Activated T-helper 1 cell treated with anti-CD3 and anti-CD28 coated beads, Interleukin-12 subunit alpha, Interleukin-12 subunit beta, Interleukin-2, Interleukin-4 antibody, amounts not matched to agents 30 ng/mL and 10 ng/mL and 1 ng/mL, durations not matched to agents 14 hours and 24 hours and 36 hours (primary cell): ENCODE measurements around the gene CCDC137. TPM values are rescaled to one million over a fixed set of nuclear protein-coding genes. Genes with fewer than 3 reads are reported as not detected.
A peak's percentile ranks its signal among the peaks of the same experiment; 100 is the strongest.

Source experiments
- DNase-seq: peaks from one replicate; pipeline ENCODE4 v3.0.0; 2021; ENCODE audit warnings: low spot score
- H3K27ac Mint-ChIP-seq: one replicate; pipeline ENCODE4 v1.8.0; 2021; ENCODE audit warnings: mild to moderate bottlenecking, mixed read lengths
- H3K27me3 Mint-ChIP-seq: one replicate; pipeline ENCODE4 v1.8.0; 2022; ENCODE audit warnings: mild to moderate bottlenecking, moderate library complexity, mixed read lengths; ENCODE audit not compliant: insufficient read depth
- H3K36me3 Mint-ChIP-seq: one replicate; pipeline ENCODE4 v1.8.0; 2021; ENCODE audit warnings: low read depth, mixed read lengths
- H3K4me1 Mint-ChIP-seq: one replicate; pipeline ENCODE4 v1.8.0; 2021; ENCODE audit warnings: low read depth, mixed read lengths
- H3K4me3 Mint-ChIP-seq: one replicate; pipeline ENCODE4 v1.8.0; 2021; ENCODE audit warnings: mild to moderate bottlenecking, moderate library complexity, mixed read lengths
- H3K9me3 Mint-ChIP-seq: one replicate; pipeline ENCODE4 v1.8.0; 2021; ENCODE audit warnings: mixed read lengths
- intact Hi-C: fragments of 100-400 bp; cut with micrococcal nuclease; formaldehyde crosslinking; loops from one replicate; pipeline ENCODE4 v1.15.1; 2024
- total RNA-seq: library from RNA; stranded (reverse); gene quantifications from 2 replicates; pipeline ENCODE4 v1.2.3, GENCODE V29; 2022

The CCDC137 gene
- total RNA-seq, 1 donor from 2014 or later = 59.3 TPM

DNA sequence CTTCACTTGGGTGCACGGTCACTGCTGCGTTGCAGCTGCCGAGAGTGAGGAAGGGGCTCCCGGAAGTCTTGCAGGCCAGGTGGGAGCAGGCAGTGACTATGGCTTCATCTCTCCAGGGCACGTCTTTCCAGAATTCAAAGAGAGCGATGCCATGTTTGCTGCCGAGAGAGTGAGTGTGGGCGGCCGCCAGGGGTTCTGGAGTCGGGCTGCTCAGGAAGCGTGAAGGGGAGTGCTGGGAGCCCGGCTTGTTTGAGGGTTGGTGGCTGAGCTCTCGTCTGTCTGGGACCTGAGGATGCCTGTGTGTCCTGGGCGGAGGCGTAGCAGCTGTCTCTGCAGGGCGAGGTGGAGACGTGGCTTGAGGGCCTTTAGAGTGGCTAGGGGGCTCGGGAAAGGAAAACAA, 23.5 kb downstream of the CCDC137 start:
- H3K27ac Mint-ChIP-seq = no peak overlapping the region
- no peak overlapping the region for H3K4me3 Mint-ChIP-seq
- no peaks in the 10 kb centered on the region for H3K27me3 Mint-ChIP-seq
- no peaks in the 10 kb centered on the region for H3K9me3 Mint-ChIP-seq
- DNase-seq = no peak
- H3K4me1 Mint-ChIP-seq = peaks cover 4% of the 10 kb centered on the region
- intact Hi-C loops = no loop called here
- H3K36me3 Mint-ChIP-seq = peaks cover 38% of the 10 kb centered on the region

GRCh38 chr17:81690549-81690948, 24.0 kb downstream of the CCDC137 start:
- H3K9me3 Mint-ChIP-seq = no peaks in the 10 kb centered on the region

DNA sequence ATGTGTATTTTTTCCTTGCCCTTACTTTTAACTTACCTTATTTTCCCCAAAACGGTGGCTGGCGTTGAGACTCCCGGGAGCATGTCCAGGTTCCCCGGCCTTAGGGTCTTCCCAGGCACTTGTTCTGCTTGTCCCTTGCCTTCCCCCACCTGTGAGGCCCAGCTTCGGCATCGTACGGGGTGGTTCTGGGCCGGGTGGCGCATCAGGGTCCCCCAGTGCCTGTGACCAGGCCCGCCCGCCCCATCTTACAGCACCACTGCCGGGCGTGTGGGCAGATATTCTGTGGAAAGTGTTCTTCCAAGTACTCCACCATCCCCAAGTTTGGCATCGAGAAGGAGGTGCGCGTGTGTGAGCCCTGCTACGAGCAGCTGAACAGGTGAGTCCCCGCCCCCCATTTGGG, 24.7 kb downstream of the CCDC137 start:
- no peaks in the 10 kb centered on the region for H3K9me3 Mint-ChIP-seq
- DNase-seq = no peak
- H3K27me3 Mint-ChIP-seq = no peaks in the 10 kb centered on the region
- peaks cover 32% of the 10 kb centered on the region for H3K36me3 Mint-ChIP-seq
- no peaks in the 10 kb centered on the region for H3K4me1 Mint-ChIP-seq
- H3K27ac Mint-ChIP-seq = no peak overlapping the region
- intact Hi-C loops = no loop called here
- no peak overlapping the region for H3K4me3 Mint-ChIP-seq

More at GRCh38 chr17:81690549-81690948, 24.0 kb downstream of the CCDC137 start:
- Mint-ChIP-seq H3K4me3 (no peak overlapping the region), H3K27me3 (no peaks in the 10 kb centered on the region), H3K4me1 (no peaks in the 10 kb centered on the region), H3K36me3 (peaks cover 34% of the 10 kb centered on the region), H3K27ac (no peak overlapping the region)
- no peak for DNase-seq
- intact Hi-C loops = no loop called here

GRCh38 chr17:81691608-81692007, 25.1 kb downstream of the CCDC137 start:
- intact Hi-C loops = no loop called here
- Mint-ChIP-seq H3K4me1 (no peaks in the 10 kb centered on the region), H3K36me3 (peaks cover 30% of the 10 kb centered on the region), H3K27ac (no peak overlapping the region), H3K27me3 (no peaks in the 10 kb centered on the region), H3K4me3 (no peak overlapping the region), H3K9me3 (no peaks in the 10 kb centered on the region)
- no peak for DNase-seq

GRCh38 chr17:81693509-81694210, 27.1 kb downstream of the CCDC137 start:
- Mint-ChIP-seq H3K4me1 (no peaks in the 10 kb centered on the region), H3K4me3 (no peak overlapping the region), H3K27me3 (no peaks in the 10 kb centered on the region), H3K36me3 (peaks cover 32% of the 10 kb centered on the region), H3K9me3 (no peaks in the 10 kb centered on the region), H3K27ac (no peak overlapping the region)
- DNase-seq = no peak
- intact Hi-C loops = no loop called here

DNA sequence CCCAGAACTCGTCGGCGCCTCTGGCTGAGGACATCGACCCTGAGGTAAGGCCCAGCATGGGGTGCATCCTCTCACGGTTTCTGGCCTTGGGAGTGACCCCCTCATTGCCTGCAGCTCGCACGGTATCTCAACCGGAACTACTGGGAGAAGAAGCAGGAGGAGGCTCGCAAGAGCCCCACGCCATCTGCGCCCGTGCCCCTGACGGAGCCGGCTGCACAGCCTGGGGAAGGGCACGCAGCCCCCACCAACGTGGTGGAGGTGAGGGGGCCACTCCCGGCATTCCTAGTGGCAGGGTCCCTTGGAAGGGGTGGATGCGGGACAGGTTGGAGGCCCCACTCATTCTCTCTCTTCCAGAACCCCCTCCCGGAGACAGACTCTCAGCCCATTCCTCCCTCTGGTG, 28.3 kb downstream of the CCDC137 start:
- Mint-ChIP-seq H3K27ac (no peak overlapping the region), H3K4me3 (no peak overlapping the region), H3K4me1 (no peaks in the 10 kb centered on the region), H3K27me3 (no peaks in the 10 kb centered on the region), H3K36me3 (peaks cover 27% of the 10 kb centered on the region), H3K9me3 (no peaks in the 10 kb centered on the region)
- no peak for DNase-seq
- intact Hi-C loops = no loop called here

DNA sequence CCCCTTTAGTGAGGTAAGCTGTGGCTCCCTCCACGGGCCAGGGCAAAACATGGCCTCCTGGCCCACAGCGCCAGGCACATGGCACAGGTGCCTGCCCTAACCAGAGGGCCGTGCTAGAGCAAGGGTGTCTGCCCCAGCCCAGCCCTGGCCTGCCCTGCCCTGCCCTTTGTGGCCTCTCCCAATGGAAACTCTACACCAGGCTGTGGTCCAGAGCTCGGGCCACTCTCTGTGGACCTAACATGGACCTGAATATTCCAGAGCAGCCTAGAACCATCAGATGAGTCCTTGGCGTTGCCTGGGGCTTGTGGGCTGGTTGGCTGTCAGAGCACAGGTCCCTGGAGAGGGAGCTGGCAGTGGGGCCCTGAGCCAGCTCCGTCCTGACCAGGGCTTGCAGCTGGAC, 28.7 kb downstream of the CCDC137 start:
- no peak overlapping the region for H3K4me3 Mint-ChIP-seq
- intact Hi-C loops = no loop called here
- no peaks in the 10 kb centered on the region for H3K27me3 Mint-ChIP-seq
- no peak for DNase-seq
- H3K4me1 Mint-ChIP-seq = no peaks in the 10 kb centered on the region
- H3K9me3 Mint-ChIP-seq = no peaks in the 10 kb centered on the region
- no peak overlapping the region for H3K27ac Mint-ChIP-seq
- H3K36me3 Mint-ChIP-seq = peaks cover 23% of the 10 kb centered on the region

DNA sequence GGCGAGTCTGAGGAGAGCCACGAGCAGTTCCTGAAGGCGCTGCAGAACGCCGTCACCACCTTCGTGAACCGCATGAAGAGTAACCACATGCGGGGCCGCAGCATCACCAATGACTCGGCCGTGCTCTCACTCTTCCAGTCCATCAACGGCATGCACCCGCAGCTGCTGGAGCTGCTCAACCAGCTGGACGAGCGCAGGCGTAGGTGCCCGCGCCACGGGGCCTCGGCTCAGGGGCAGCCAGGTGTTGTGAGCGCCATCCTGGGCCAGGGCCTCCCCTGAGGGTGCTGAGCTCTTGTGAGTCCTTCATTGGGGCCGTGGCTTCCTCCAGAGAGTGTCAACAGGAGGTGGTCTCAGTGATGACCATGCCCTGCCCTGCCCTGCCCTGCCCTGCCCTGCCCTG, 29.3 kb downstream of the CCDC137 start:
- Mint-ChIP-seq H3K36me3 (peaks cover 23% of the 10 kb centered on the region), H3K27me3 (no peaks in the 10 kb centered on the region), H3K4me1 (no peaks in the 10 kb centered on the region), H3K27ac (no peak overlapping the region), H3K4me3 (no peak overlapping the region), H3K9me3 (no peaks in the 10 kb centered on the region)
- DNase-seq = no peak
- intact Hi-C loops = no loop called here

GRCh38 chr17:81696218-81696941, 29.8 kb downstream of the CCDC137 start:
- DNase-seq = no peak
- Mint-ChIP-seq H3K4me3 (no peak overlapping the region), H3K9me3 (no peaks in the 10 kb centered on the region), H3K4me1 (no peaks in the 10 kb centered on the region), H3K36me3 (peaks cover 27% of the 10 kb centered on the region), H3K27ac (no peak overlapping the region), H3K27me3 (no peaks in the 10 kb centered on the region)
- intact Hi-C loops = no loop called here

DNA sequence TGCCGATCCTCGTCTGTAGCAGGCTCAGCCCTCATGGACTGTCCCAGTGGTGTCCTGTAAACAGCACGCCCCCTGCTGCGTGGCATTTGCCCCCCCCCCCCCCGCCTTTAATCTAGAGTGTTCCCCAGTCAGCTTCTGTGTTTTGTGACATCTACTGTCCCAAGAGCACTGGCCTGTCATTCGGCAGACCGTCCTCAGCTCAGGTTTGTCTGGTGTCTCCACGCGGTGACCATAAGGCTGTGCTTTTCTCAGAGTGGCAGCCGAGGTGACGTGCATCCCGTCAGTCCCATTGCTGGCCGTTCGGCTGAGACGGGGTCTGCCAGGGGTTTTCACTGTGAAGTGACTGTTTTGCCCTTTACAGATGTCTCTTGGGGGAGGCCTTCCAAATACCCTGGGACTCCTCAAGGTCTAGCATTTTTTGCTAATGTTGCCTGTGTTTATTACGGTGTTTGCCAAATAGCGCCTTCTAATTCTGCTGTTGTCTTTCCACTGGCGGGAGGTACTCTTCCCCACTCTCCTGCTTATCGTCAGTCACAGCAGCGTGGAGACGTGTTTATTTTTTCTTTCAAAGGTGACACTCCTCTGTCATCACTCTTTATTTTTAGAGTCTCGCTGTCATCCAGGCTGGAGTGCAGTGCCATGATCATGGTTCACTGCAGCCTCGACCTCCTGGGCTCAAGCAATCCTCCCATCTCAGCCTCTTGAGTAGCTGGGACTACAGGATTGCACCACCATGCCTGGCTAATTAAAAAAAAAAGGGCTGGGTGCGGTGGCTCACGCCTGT, 30.9 kb downstream of the CCDC137 start:
- intact Hi-C loops = no loop called here
- peaks cover 31% of the 10 kb centered on the region for H3K36me3 Mint-ChIP-seq
- no peak overlapping the region for H3K4me3 Mint-ChIP-seq
- H3K4me1 Mint-ChIP-seq = peaks cover 5% of the 10 kb centered on the region
- no peaks in the 10 kb centered on the region for H3K9me3 Mint-ChIP-seq
- H3K27me3 Mint-ChIP-seq = no peaks in the 10 kb centered on the region
- H3K27ac Mint-ChIP-seq = peak overlapping the region; percentile 29
- DNase-seq = no peak

DNA sequence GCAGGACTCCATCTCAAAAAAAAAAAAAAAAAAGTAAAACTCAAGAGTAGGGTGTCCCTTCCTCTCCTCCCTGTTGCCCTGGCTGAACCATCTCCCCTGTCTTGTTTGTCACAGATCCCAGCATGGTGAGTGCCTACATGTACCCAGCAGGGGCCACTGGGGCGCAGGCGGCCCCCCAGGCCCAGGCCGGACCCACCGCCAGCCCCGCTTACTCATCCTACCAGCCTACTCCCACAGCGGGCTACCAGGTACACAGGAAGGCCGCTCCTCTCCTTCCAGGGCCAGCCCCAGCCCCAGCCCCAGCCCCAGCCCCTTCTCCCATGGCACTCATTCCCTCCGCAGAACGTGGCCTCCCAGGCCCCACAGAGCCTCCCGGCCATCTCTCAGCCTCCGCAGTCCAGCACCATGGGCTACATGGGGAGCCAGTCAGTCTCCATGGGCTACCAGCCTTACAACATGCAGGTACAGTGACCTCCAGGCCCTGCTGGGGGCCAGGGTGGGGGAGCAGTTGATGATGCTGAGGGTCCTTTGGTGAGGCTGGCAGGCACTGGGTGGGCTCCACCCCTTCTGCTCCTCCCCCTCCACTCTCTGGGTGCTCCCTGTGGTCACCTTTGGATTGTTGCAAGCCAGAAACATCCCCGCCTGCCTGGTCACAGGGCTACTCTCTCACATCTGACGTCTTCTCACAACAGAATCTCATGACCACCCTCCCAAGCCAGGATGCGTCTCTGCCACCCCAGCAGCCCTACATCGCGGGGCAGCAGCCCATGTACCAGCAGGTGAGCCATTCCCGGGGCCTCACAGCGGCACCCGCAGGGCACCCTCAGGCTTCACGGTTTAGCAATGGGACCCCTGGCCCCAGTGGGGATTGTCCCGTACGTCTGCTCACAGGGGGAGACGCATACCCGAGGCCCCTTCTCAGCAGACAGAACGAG, 34.1 kb downstream of the CCDC137 start:
- H3K36me3 Mint-ChIP-seq = peaks cover 42% of the 10 kb centered on the region
- peaks cover 15% of the 10 kb centered on the region for H3K4me1 Mint-ChIP-seq
- intact Hi-C loops = no loop called here
- H3K27me3 Mint-ChIP-seq = no peaks in the 10 kb centered on the region
- no peaks in the 10 kb centered on the region for H3K9me3 Mint-ChIP-seq
- peak overlapping the region; percentile 70 for H3K27ac Mint-ChIP-seq
- peak overlapping the region; percentile 60 for H3K4me3 Mint-ChIP-seq
- no peak for DNase-seq

GRCh38 chr17:81701288-81702071, 34.9 kb downstream of the CCDC137 start:
- no peak for DNase-seq
- Mint-ChIP-seq H3K4me1 (peaks cover 18% of the 10 kb centered on the region), H3K27ac (peak overlapping the region; percentile 55), H3K36me3 (peaks cover 50% of the 10 kb centered on the region), H3K27me3 (no peaks in the 10 kb centered on the region), H3K9me3 (no peaks in the 10 kb centered on the region), H3K4me3 (peak overlapping the region; percentile 98)
- intact Hi-C loops = loop anchor here (2.0 kb wide), 2 partner anchors 65 to 149 kb away; partner anchors contain the start of genes FAAP100, NPLOC4 and TSPAN10
